HCT116 (cell line): ENCODE data around the gene GRIK4. TPM values are rescaled to one million over a fixed set of nuclear protein-coding genes. Genes with fewer than 3 reads are reported as not detected.

Experiments used
- ATAC-seq: fragments of 200-7000 bp; cut with Tn5 transposase; 2 replicates; pipeline ENCODE4 v1.9.1; 2020; ENCODE audit warnings: mild to moderate bottlenecking, moderate library complexity
- BruUV-seq: library from RNA; stranded (reverse); fragments of 400-500 nt; replicated peaks from 2 replicates; lab custom pipeline; 2021; lab: Mats Ljungman, UMichigan
- CTCF ChIA-PET: fragments of 300-600 bp; sonication (Branson Sonifier 250); formaldehyde crosslinking; loops from one replicate; lab custom pipeline; 2021; ENCODE audit warnings: antibody characterized with exemption; lab: Charles Lee
- POLR2A ChIA-PET: fragments of 300-600, 350-600 bp; sonication (Branson Sonifier 250); formaldehyde crosslinking; loops from one replicate; lab custom pipeline; 2021; ENCODE audit warnings: antibody characterized with exemption; lab: Charles Lee
- RAD21 ChIA-PET, 2 experiments: fragments of 300-600 bp; sonication (Branson Sonifier 250); formaldehyde crosslinking; loops; one replicate each; lab custom pipeline; 2023; ENCODE audit warnings: low total read pairs in 2 of 2; ENCODE audit not compliant: uncharacterized antibody in 2 of 2, unreplicated experiment in 2 of 2, low non-redundant PET in 1 of 2; lab: Charles Lee
- DNase-seq: peaks from one replicate; pipeline ENCODE4 v3.0.0-alpha.2; 2010; ENCODE audit warnings: low read depth, low spot score
- H2AFZ ChIP-seq: fragments of 200-600 bp; shearing (Covaris generic), sonication (generic); 2 replicates; pipeline ENCODE4 v1.6.1; 2017; ENCODE audit warnings: low read depth, mixed run types, mixed read lengths, antibody characterized with exemption, low read length; ENCODE audit not compliant: poor library complexity, severe bottlenecking
- H3K27ac ChIP-seq: 2 replicates; pipeline ENCODE4 v1.5.1; 2012; ENCODE audit warnings: low read depth, low read length
- H3K27me3 ChIP-seq: fragments of 200-600 bp; sonication (generic); 2 replicates; pipeline ENCODE4 v1.6.1; 2016; ENCODE audit warnings: mixed run types, low read length, mixed read lengths; ENCODE audit not compliant: insufficient read depth
- H3K36me3 ChIP-seq, 2 experiments: fragments of 200-500 bp in 1 of 2; fragments of 200-600 bp in 1 of 2; sonication (Bioruptor generic) in 1 of 2; sonication (generic) in 1 of 2; 2 replicates each; pipeline versions ENCODE4 v1.5.1 to v1.6.1; 2014 to 2016; ENCODE audit warnings: low read length in 2 of 2, inconsistent platforms in 1 of 2, mixed read lengths in 1 of 2, mixed run types in 1 of 2; ENCODE audit not compliant: insufficient read depth in 2 of 2, control insufficient read depth in 1 of 2
- H3K4me1 ChIP-seq, 2 experiments: fragments of 200-600 bp in 1 of 2; sonication (generic) in 1 of 2; 2 replicates each; pipeline versions ENCODE4 v1.5.1 to v1.6.1; 2012 to 2017; ENCODE audit warnings: low read length in 2 of 2, inconsistent platforms in 1 of 2, mild to moderate bottlenecking in 1 of 2, mixed read lengths in 1 of 2, mixed run types in 1 of 2, moderate library complexity in 1 of 2; ENCODE audit not compliant: insufficient read depth in 2 of 2, control insufficient read depth in 1 of 2
- H3K4me2 ChIP-seq: fragments of 200-600 bp; sonication (generic); 2 replicates; pipeline ENCODE4 v1.6.1; 2017; ENCODE audit warnings: mixed run types, low read length, mixed read lengths
- H3K4me3 ChIP-seq, 2 experiments: fragments of 200-600 bp in 1 of 2; sonication (generic) in 1 of 2; replicated peaks in 1 of 2; 2 replicates each; pipeline ENCODE4 v1.5.1; 2011 to 2016; ENCODE audit warnings: low read length in 2 of 2, control low read depth in 1 of 2, low read depth in 1 of 2, mild to moderate bottlenecking in 1 of 2, mixed read lengths in 1 of 2, mixed run types in 1 of 2
- H3K79me2 ChIP-seq: fragments of 200-600 bp; sonication (generic); 2 replicates; pipeline ENCODE4 v1.6.1; 2017; ENCODE audit warnings: mild to moderate bottlenecking, mixed run types, low read length, moderate library complexity, mixed read lengths; ENCODE audit not compliant: insufficient read depth
- H3K9ac ChIP-seq: fragments of 200-600 bp; sonication (generic); 2 replicates; pipeline ENCODE4 v1.6.1; 2016; ENCODE audit warnings: low read length, mixed read lengths
- H3K9me2 ChIP-seq: fragments of 200-600 bp; sonication (generic), shearing (Covaris generic); 2 replicates; pipeline ENCODE4 v1.6.1; 2017; ENCODE audit warnings: mixed run types, mild to moderate bottlenecking, moderate library complexity; ENCODE audit not compliant: insufficient read depth
- H3K9me3 ChIP-seq, 2 experiments: fragments of 200-500 bp in 1 of 2; fragments of 200-600 bp in 1 of 2; sonication (Bioruptor generic) in 1 of 2; sonication (generic) in 1 of 2; 2 replicates each; pipeline ENCODE4 v1.6.1; 2014 to 2017; ENCODE audit warnings: low read length in 2 of 2, mixed read lengths in 2 of 2, inconsistent platforms in 1 of 2, low read depth in 1 of 2, mild to moderate bottlenecking in 1 of 2, mixed run types in 1 of 2, moderate library complexity in 1 of 2; ENCODE audit not compliant: control insufficient read depth in 1 of 2, insufficient read depth in 1 of 2
- H4K20me1 ChIP-seq: fragments of 200-600 bp; sonication (generic), shearing (Covaris generic); 2 replicates; pipeline ENCODE4 v1.6.1; 2017; ENCODE audit warnings: mixed run types, mild to moderate bottlenecking, moderate library complexity; ENCODE audit not compliant: insufficient read depth
- EGR1 ChIP-seq: IDR thresholded peaks from 2 replicates; pipeline ENCODE4 v1.6.1; 2012; ENCODE audit warnings: low read depth
- EZH2 ChIP-seq: fragments of 200-600 bp; sonication (generic); IDR thresholded peaks from 2 replicates; pipeline ENCODE4 v1.6.1; 2017; ENCODE audit warnings: antibody characterized with exemption, mixed run types
- EZH2phosphoT487 ChIP-seq: fragments of 200-600 bp; IDR thresholded peaks from 2 replicates; pipeline ENCODE4 v1.6.1; 2018; ENCODE audit warnings: antibody characterized with exemption, borderline replicate concordance
- FOSL1 ChIP-seq: IDR thresholded peaks from 2 replicates; pipeline ENCODE4 v1.6.1; 2012; ENCODE audit warnings: low read depth
- JUND ChIP-seq: IDR thresholded peaks from 2 replicates; pipeline ENCODE4 v1.6.1; 2012
- POLR2AphosphoS5 ChIP-seq: IDR thresholded peaks from 2 replicates; pipeline ENCODE4 v1.6.1; 2011; ENCODE audit warnings: mild to moderate bottlenecking, low read depth, low read length, moderate library complexity
- SP1 ChIP-seq: IDR thresholded peaks from 2 replicates; pipeline ENCODE4 v1.6.1; 2012; ENCODE audit warnings: low read depth
- SRF ChIP-seq: IDR thresholded peaks from 2 replicates; pipeline ENCODE4 v1.6.1; 2012; ENCODE audit warnings: low read depth
- YY1 ChIP-seq: IDR thresholded peaks from 2 replicates; pipeline ENCODE4 v1.6.1; 2011; ENCODE audit warnings: low read length, low read depth, moderate library complexity, mild to moderate bottlenecking; ENCODE audit not compliant: insufficient replicate concordance; ENCODE audit errors: extremely low read depth
- ZNF274 ChIP-seq: fragments of 200-500 bp; sonication (Bioruptor generic); IDR thresholded peaks from 2 replicates; pipeline ENCODE4 v1.6.1; 2014; ENCODE audit warnings: mild to moderate bottlenecking, low read depth, low read length, inconsistent platforms
- intact Hi-C: fragments of 100-400 bp; cut with micrococcal nuclease; formaldehyde crosslinking; loops from 2 replicates; pipeline ENCODE4 v1.10.0; 2022
- total RNA-seq: library from RNA; stranded (reverse); gene quantifications from one replicate; pipeline ENCODE4 v1.2.1, GENCODE V29; 2021; ENCODE audit not compliant: unreplicated experiment
- TF ChIP-seq, protein P1 (sequence below): IDR thresholded peaks from 2 replicates; pipeline ENCODE4 v1.6.1; 2012; ENCODE audit warnings: low read depth
- TF ChIP-seq, protein P2 (sequence below): IDR thresholded peaks from 2 replicates; pipeline ENCODE4 v1.6.1; 2012
- TF ChIP-seq, protein P3 (sequence below): IDR thresholded peaks from 2 replicates; pipeline ENCODE4 v1.6.1; 2011; ENCODE audit warnings: mild to moderate bottlenecking, low read length, moderate library complexity; ENCODE audit not compliant: insufficient replicate concordance; ENCODE audit errors: extremely low read depth
- TF ChIP-seq, protein P4 (sequence below): IDR thresholded peaks from 2 replicates; pipeline ENCODE4 v1.6.1; 2012

The GRIK4 gene
- total RNA-seq, 1 experiment from 2014 or later, result 0.52 TPM

DNA sequence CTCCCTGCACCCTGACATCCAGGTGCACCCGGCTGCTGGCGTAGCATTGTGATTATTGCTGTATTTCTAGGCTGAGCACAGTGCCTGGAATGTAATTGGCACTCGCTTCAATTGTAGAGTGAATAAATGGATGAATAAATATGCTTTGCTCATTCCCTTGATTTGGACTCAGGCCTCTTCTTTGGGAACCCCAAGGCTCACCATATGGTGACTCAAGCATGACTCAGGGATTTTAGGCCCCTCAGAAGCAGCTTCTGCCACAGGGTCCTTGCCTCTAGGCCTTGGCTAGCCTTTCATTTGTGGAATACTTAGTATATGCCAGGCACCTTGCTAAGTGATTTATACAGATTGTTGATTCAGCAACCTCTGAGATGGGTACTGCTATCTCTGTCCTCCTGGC, 78.9 kb downstream of the GRIK4 start:
- RAD21 ChIA-PET, result no interaction called here
- intact Hi-C loops, result no loop called here
- no peak overlapping the region for H3K4me3 ChIP-seq
- H3K79me2 ChIP-seq, result no peaks in the 10 kb centered on the region
- H3K9ac ChIP-seq, result no peak overlapping the region
- H3K9me2 ChIP-seq, result no peaks in the 10 kb centered on the region
- H3K9me3 ChIP-seq, result no peaks in the 10 kb centered on the region
- ATAC-seq (no peak), DNase-seq (no peak)
- H4K20me1 ChIP-seq, result no peaks in the 10 kb centered on the region
- TF ChIP-seq ZNF274 (no peak), SRF (no peak), YY1 (no peak), EGR1 (no peak), SP1 (no peak), EZH2 (no peak), EZH2phosphoT487 (no peak), JUND (no peak), POLR2AphosphoS5 (no peak), FOSL1 (no peak)
- TF ChIP-seq, protein P1, sequence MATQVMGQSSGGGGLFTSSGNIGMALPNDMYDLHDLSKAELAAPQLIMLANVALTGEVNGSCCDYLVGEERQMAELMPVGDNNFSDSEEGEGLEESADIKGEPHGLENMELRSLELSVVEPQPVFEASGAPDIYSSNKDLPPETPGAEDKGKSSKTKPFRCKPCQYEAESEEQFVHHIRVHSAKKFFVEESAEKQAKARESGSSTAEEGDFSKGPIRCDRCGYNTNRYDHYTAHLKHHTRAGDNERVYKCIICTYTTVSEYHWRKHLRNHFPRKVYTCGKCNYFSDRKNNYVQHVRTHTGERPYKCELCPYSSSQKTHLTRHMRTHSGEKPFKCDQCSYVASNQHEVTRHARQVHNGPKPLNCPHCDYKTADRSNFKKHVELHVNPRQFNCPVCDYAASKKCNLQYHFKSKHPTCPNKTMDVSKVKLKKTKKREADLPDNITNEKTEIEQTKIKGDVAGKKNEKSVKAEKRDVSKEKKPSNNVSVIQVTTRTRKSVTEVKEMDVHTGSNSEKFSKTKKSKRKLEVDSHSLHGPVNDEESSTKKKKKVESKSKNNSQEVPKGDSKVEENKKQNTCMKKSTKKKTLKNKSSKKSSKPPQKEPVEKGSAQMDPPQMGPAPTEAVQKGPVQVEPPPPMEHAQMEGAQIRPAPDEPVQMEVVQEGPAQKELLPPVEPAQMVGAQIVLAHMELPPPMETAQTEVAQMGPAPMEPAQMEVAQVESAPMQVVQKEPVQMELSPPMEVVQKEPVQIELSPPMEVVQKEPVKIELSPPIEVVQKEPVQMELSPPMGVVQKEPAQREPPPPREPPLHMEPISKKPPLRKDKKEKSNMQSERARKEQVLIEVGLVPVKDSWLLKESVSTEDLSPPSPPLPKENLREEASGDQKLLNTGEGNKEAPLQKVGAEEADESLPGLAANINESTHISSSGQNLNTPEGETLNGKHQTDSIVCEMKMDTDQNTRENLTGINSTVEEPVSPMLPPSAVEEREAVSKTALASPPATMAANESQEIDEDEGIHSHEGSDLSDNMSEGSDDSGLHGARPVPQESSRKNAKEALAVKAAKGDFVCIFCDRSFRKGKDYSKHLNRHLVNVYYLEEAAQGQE, result no peak
- TF ChIP-seq, protein P2, sequence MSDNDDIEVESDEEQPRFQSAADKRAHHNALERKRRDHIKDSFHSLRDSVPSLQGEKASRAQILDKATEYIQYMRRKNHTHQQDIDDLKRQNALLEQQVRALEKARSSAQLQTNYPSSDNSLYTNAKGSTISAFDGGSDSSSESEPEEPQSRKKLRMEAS, result no peak
- TF ChIP-seq, protein P3, sequence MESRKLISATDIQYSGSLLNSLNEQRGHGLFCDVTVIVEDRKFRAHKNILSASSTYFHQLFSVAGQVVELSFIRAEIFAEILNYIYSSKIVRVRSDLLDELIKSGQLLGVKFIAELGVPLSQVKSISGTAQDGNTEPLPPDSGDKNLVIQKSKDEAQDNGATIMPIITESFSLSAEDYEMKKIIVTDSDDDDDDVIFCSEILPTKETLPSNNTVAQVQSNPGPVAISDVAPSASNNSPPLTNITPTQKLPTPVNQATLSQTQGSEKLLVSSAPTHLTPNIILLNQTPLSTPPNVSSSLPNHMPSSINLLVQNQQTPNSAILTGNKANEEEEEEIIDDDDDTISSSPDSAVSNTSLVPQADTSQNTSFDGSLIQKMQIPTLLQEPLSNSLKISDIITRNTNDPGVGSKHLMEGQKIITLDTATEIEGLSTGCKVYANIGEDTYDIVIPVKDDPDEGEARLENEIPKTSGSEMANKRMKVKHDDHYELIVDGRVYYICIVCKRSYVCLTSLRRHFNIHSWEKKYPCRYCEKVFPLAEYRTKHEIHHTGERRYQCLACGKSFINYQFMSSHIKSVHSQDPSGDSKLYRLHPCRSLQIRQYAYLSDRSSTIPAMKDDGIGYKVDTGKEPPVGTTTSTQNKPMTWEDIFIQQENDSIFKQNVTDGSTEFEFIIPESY, result no peak
- TF ChIP-seq, protein P4, sequence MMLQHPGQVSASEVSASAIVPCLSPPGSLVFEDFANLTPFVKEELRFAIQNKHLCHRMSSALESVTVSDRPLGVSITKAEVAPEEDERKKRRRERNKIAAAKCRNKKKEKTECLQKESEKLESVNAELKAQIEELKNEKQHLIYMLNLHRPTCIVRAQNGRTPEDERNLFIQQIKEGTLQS, result no peak
- TF ChIP-seq, all 23 proteins: peak for 0
- Histone ChIP-seq H2AFZ (no peak overlapping the region), H3K27ac (no peak overlapping the region), H3K4me1 (peaks cover 5 to 7% of the 10 kb centered on the region in 2 experiments; a peak in 3 of 4 replicates), H3K27me3 (no peaks in the 10 kb centered on the region), H3K36me3 (no peaks in the 10 kb centered on the region), H3K4me2 (no peak overlapping the region)
- BruUV-seq, result no TSS peak
- ChIA-PET CTCF (no interaction called here), POLR2A (no interaction called here)
